Activated CD4-positive, alpha-beta T cell treated with anti-CD3 and anti-CD28 coated beads for 24 hours (primary cell): ENCODE measurements around the gene FAM83C.
A peak's percentile ranks its signal among the peaks of the same experiment; 100 is the strongest.

Experiments used
- DNase-seq, 2 donors: peaks; one replicate each; pipeline ENCODE4 v3.0.0-alpha.2; 2020; ENCODE audit warnings: low read depth in 2 of 2

The FAM83C gene

GRCh38 chr20:35283441-35284266, 8.6 kb downstream of the FAM83C start:
- DNase-seq: no peak

GRCh38 chr20:35281506-35282101, 10.6 kb downstream of the FAM83C start:
- DNase-seq: no peak

GRCh38 chr20:35280523-35280922, 11.7 kb downstream of the FAM83C start:
- DNase-seq: no peak

- no peak for DNase-seq
These were observed 12.6 kb downstream of the FAM83C start for GRCh38 chr20:35279533-35280174.

- no peak for DNase-seq
These were observed 13.2 kb downstream of the FAM83C start for GRCh38 chr20:35279040-35279439.

GRCh38 chr20:35277531-35278395, 14.5 kb downstream of the FAM83C start, which contains the start of gene MMP24OS:
Gene MMP24OS (minus strand): TSS chr20:35278122. CDS start chr20:35277929, 193 bp downstream.
- peak; percentile 82 for DNase-seq

GRCh38 chr20:35277127-35277526, 15.1 kb downstream of the FAM83C start:
- DNase-seq: no peak

GRCh38 chr20:35276408-35276807, 15.8 kb downstream of the FAM83C start:
- DNase-seq: no peak

- DNase-seq: no peak
These were observed 16.4 kb downstream of the FAM83C start for GRCh38 chr20:35275741-35276251.

GRCh38 chr20:35274172-35275092, 17.8 kb downstream of the FAM83C start:
- DNase-seq: no peak

- no peak for DNase-seq
These were observed 18.6 kb downstream of the FAM83C start for GRCh38 chr20:35273449-35274171.

- no peak for DNase-seq
These were observed 20.3 kb downstream of the FAM83C start for GRCh38 chr20:35271904-35272303.

GRCh38 chr20:35271073-35271882, 20.9 kb downstream of the FAM83C start:
- DNase-seq: no peak

GRCh38 chr20:35270021-35270902, 22.0 kb downstream of the FAM83C start:
- DNase-seq: no peak

- peak in 1 of 2 donors; percentile 41 for DNase-seq
These were observed 23.0 kb downstream of the FAM83C start for GRCh38 chr20:35269055-35269781.

- DNase-seq: no peak
These were observed 25.1 kb downstream of the FAM83C start for GRCh38 chr20:35267092-35267491.

- DNase-seq: no peak
These were observed 27.5 kb downstream of the FAM83C start for GRCh38 chr20:35264755-35265154.
